ENCODE measurements around the gene PHF12.
A peak's percentile ranks its signal among the peaks of the same experiment; 100 is the strongest.

The PHF12 gene

DNA sequence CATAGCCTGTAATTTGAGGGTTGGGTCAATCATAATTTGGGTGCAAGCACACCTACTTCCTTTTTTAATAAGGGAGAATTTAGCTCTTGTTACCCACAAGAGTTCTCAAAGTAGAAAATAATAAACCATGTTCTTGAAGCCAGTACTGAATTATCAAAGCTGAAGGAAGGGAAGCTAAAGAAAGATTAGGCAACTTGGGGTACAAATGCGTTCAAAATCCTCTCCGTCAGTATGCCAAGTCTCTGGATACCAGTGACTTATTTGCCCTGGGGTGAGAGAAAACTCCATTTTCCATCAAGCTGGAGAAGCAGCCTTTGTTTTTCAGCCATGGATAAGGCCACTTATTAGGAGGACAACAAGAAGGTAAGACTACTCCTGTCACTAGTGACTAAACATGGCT, 25.0 kb downstream of the PHF12 start:
- Mint-ChIP-seq H3K27ac (peak overlapping the region; percentile 95 to 98), H3K36me3 (ENCODE audit: insufficient read depth) (peaks cover 53% of the 10 kb centered on the region), H3K9me3 (no peaks in the 10 kb centered on the region), H3K4me1 (ENCODE audit: low read depth in 2 of 2) (peaks cover 45 to 52% of the 10 kb centered on the region in 2 donors), H3K4me3 (peak overlapping the region; percentile 61 to 75), H3K27me3 (no peaks in the 10 kb centered on the region)
- ATAC-seq (replicated peaks) (no peak), DNase-seq (no peak)

DNA sequence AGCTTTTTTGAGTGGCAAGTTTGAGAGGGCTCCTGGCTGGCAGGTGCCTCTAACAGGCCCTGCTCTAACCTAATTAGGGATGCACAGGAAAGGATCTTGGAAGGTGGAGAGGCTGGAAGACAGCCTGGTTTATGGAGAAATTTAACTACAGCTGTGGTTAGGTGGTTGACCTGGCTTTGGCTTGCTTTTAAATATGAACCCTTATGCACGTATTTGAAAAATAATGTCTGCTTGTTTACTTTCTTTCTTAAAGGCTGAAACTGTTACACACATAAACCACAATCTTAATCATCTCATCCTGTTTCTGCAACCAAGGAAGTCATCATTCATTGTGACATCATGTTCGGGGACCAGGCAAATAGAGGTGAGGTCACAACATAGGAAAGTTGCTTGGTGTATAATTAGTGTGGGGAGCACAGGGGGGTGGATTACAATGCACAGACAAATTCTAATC, 25.4 kb downstream of the PHF12 start:
- Mint-ChIP-seq H3K9me3 (no peaks in the 10 kb centered on the region), H3K4me3 (peak overlapping the region; percentile 61 to 75), H3K4me1 (ENCODE audit: low read depth in 2 of 2) (peaks cover 45 to 52% of the 10 kb centered on the region in 2 donors), H3K27me3 (no peaks in the 10 kb centered on the region), H3K27ac (peak overlapping the region; percentile 95 to 98), H3K36me3 (ENCODE audit: insufficient read depth) (peaks cover 57% of the 10 kb centered on the region)
- ATAC-seq (replicated peaks) (peak; percentile 96), DNase-seq (peak; percentile 48 to 57 (median 53))

DNA sequence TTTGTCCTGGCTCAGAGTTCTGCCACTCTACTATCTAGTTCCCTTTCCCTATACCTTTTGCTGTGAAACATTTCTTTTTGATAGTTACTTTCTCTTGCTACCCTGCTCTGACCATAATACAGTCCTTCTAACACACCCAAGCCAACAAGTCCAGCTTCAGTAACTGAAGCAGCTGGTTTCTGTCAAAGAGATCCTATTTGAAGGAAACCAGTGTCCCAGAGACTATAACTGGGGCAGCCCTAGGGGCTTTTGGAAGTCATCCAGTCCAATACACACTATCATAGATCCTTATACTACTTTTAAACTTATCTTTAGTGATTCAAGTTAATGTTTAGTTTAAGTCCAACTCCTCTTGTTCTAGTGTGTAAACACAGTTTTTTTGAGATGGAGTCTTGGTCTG, 31.1 kb downstream of the PHF12 start:
- H3K9me3 Mint-ChIP-seq, result no peaks in the 10 kb centered on the region
- H3K27me3 Mint-ChIP-seq, result no peaks in the 10 kb centered on the region
- H3K4me1 Mint-ChIP-seq (ENCODE audit: low read depth in 2 of 2), result peaks cover 14 to 21% of the 10 kb centered on the region in 2 donors
- peaks cover 92% of the 10 kb centered on the region for H3K36me3 Mint-ChIP-seq (ENCODE audit: insufficient read depth)
- H3K27ac Mint-ChIP-seq, result peak overlapping the region in 1 of 2 donors; percentile 74
- no peak overlapping the region for H3K4me3 Mint-ChIP-seq
- no peak for ATAC-seq (replicated peaks)
- no peak for DNase-seq

DNA sequence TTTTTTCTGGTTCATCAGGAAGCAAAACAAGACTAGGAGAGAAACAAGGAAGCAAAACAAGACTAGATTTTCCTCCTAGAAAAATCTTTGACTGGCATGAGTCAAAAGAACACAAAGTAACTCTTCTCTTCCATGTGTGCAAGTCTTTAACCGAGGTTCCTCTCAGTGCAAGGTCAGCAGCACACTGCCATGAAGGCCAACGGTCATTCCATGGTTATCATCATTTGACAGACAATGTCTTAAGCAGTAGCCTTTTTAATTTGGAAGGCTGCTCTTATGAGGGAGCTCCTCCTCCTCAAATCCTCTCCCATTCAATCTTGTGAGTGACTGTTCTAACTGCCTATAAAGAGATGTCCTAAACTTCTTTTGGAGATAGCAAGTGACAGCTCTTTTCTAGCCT, 33.0 kb downstream of the PHF12 start:
- H3K27me3 Mint-ChIP-seq, result no peaks in the 10 kb centered on the region
- H3K36me3 Mint-ChIP-seq (ENCODE audit: insufficient read depth), result peaks cover 97% of the 10 kb centered on the region
- no peak for ATAC-seq (replicated peaks)
- no peaks in the 10 kb centered on the region for H3K9me3 Mint-ChIP-seq
- H3K4me1 Mint-ChIP-seq (ENCODE audit: low read depth in 2 of 2), result peaks cover 7 to 9% of the 10 kb centered on the region in 2 donors
- H3K27ac Mint-ChIP-seq, result peak overlapping the region in 1 of 2 donors; percentile 23
- H3K4me3 Mint-ChIP-seq, result no peak overlapping the region
- DNase-seq, result no peak

DNA sequence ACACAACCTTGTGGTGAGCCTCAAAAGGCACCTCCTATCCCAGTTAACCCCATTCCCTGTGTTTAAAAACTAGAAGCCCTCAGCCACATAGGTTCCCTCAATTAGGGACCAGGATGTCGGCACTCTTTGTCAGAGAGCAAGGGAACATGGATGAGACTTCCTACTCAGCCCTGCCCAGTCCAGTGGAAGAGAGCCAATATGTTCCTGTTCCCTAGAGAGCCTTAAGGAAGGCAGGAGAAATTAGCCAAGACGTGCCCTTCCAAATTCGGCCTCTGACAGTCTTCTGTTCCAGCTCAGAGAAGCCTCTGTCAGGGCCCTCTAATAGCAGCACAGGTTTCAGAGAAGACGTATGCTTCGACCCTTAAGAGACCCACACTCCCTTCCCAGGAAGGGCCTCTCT, 33.9 kb downstream of the PHF12 start:
- DNase-seq, result no peak
- Mint-ChIP-seq H3K27ac (peak overlapping the region; percentile 23 to 68), H3K27me3 (no peaks in the 10 kb centered on the region), H3K4me1 (ENCODE audit: low read depth in 2 of 2) (peaks cover 7 to 8% of the 10 kb centered on the region in 2 donors), H3K4me3 (no peak overlapping the region), H3K36me3 (ENCODE audit: insufficient read depth) (peaks cover 97% of the 10 kb centered on the region), H3K9me3 (no peaks in the 10 kb centered on the region)
- no peak for ATAC-seq (replicated peaks)

DNA sequence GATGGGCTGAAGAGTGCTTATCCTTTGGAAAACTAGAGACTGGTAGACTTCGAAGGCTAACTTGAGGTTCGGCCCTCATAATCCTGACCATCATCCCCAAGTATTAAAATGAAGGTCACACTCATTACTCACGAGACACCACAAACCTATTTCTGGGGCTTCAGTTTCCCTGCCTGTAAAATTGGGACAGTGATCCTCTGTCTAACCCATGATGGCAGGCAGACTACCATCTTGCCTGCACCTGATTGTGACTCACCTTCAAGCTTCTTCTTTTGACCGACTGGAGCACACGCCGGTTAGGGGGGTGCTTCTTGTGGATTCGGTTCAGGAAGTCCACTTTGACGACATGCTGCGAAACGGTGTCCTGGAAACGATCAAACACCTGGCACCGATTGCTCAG, 34.3 kb downstream of the PHF12 start:
- H3K27me3 Mint-ChIP-seq, result no peaks in the 10 kb centered on the region
- H3K4me1 Mint-ChIP-seq (ENCODE audit: low read depth in 2 of 2), result peaks cover 7 to 8% of the 10 kb centered on the region in 2 donors
- DNase-seq (no peak), ATAC-seq (replicated peaks) (no peak)
- H3K9me3 Mint-ChIP-seq, result no peaks in the 10 kb centered on the region
- H3K4me3 Mint-ChIP-seq, result no peak overlapping the region
- H3K36me3 Mint-ChIP-seq (ENCODE audit: insufficient read depth), result peaks cover 97% of the 10 kb centered on the region
- H3K27ac Mint-ChIP-seq, result peak overlapping the region in 1 of 2 donors; percentile 68

DNA sequence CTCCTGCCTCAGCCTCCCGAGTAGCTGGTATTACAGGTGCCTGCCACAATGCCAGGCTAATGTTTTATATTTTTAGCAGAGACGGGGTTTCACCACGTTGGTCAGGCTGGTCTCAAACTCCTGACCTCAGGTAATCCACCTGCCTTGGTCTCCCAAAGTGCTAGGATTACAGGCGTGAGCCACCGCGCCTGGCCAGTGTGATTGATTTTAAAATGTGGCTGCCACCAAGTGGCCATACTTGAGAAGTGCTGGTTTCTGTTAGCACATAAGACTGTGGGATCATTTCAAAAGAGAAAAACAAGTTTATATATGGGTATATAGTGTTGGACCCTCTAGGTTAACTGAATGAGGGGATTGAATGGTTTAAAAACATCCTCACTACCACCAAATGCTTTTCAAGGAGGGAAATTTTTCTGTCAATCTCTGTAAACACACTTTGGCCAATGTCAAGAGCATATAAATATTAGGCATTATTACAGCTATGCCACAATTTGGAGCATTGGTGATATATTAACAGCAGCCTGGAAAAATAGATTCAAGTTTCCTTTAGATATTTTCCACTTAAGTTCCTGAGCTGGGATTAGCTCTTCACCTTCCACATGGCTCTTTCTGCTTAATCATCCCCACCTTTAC, 34.9 kb downstream of the PHF12 start:
- peaks cover 4 to 7% of the 10 kb centered on the region in 2 donors for H3K4me1 Mint-ChIP-seq (ENCODE audit: low read depth in 2 of 2)
- DNase-seq, result peak in 1 of 3 experiments; percentile 26
- H3K27me3 Mint-ChIP-seq, result no peaks in the 10 kb centered on the region
- no peak overlapping the region for H3K4me3 Mint-ChIP-seq
- peak overlapping the region; percentile 17 to 60 for H3K27ac Mint-ChIP-seq
- H3K9me3 Mint-ChIP-seq, result no peaks in the 10 kb centered on the region
- peaks cover 97% of the 10 kb centered on the region for H3K36me3 Mint-ChIP-seq (ENCODE audit: insufficient read depth)
- peak; percentile 79 for ATAC-seq (replicated peaks)

DNA sequence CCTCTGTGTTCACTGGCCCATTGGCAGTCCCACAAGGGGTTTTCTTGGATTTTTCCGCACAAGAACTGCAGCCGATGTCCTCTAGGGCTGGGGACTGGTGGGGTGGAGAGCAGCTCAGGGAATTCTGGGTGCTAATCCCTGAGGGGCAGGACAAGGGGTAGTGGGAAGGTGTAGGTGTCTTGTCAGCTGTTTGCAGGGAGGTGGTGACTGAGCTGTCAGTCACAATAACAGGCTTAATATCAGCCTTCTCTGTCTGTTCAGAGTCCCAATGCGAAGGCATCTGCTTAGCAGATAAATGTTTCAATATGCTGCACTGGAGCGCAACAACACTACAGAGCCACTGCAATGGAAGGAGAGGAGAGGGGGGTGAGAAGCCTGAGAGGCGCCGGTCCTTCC, 38.4 kb downstream of the PHF12 start:
- DNase-seq (no peak), ATAC-seq (replicated peaks) (no peak)
- peaks cover 4 to 7% of the 10 kb centered on the region in 2 donors for H3K4me1 Mint-ChIP-seq (ENCODE audit: low read depth in 2 of 2)
- H3K4me3 Mint-ChIP-seq, result no peak overlapping the region
- H3K9me3 Mint-ChIP-seq, result no peaks in the 10 kb centered on the region
- peak overlapping the region; percentile 62 to 79 for H3K27ac Mint-ChIP-seq
- H3K36me3 Mint-ChIP-seq (ENCODE audit: insufficient read depth), result peaks cover 89% of the 10 kb centered on the region
- no peaks in the 10 kb centered on the region for H3K27me3 Mint-ChIP-seq

DNA sequence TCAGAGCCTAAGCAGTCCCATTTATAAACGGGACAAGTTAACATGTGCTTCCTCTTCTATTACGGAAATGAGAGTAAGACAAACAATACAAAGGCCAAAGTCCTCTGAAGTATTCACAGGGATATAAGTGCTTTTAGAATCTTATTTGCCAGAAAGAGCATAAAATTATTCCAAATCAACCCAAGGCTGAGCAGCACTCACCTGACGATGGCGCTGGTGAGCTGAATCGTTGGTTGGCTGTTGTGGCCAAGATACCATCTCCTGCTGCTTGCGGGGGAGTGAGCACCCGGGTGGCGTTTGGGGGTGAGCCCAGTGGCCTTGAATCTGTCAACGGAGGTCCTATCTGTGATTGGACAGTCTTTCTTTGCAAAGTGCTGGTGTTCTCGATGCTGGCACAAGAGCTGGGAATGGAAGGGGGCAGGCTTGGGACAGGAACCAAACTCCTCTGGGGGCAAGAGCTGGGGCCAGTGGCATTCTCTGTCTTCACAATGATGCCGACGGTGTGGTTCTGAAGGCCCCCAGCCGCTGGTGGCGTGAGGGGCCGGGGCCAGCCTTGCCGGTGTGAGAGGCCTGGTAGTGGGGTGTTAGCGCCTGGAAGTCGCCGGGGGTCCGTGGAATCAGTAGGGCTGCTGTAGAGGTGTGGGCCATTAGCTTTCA, 38.9 kb downstream of the PHF12 start:
- H3K9me3 Mint-ChIP-seq, result no peaks in the 10 kb centered on the region
- peaks cover 4 to 7% of the 10 kb centered on the region in 2 donors for H3K4me1 Mint-ChIP-seq (ENCODE audit: low read depth in 2 of 2)
- H3K27ac Mint-ChIP-seq, result peak overlapping the region; percentile 62 to 79
- H3K36me3 Mint-ChIP-seq (ENCODE audit: insufficient read depth), result peaks cover 86% of the 10 kb centered on the region
- H3K4me3 Mint-ChIP-seq, result no peak overlapping the region
- no peak for DNase-seq
- peak; percentile 50 for ATAC-seq (replicated peaks)
- no peaks in the 10 kb centered on the region for H3K27me3 Mint-ChIP-seq

DNA sequence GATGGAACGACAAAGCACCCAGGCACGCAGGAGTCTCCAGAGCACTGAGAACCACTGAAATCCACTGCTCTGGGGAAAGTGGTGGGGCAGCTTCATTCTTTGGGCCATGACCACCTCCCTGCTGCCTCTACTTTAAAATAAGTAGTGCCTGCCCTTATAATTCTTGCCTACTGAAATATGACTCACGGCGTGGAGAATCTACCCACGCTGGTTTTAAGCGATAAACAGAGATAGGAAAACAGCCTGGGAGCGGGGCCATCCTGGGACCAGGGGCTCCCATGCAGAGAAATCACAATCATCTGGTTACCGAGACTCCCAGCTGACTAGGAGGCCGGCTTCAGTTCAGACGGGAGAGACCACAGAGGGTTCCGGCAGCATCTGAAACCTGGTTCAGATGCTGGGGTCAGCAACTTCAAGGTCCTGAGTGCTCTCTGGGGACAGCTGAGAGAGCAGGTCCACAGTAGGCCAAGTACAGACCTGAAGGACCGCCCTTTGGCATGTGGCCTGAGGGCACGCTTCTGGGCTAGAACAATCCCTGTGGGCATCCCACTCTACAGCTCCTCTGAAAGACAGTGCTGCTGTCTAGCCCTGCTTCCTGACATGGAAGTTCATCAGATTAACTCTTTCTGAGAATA, 39.8 kb downstream of the PHF12 start:
- peaks cover 86% of the 10 kb centered on the region for H3K36me3 Mint-ChIP-seq (ENCODE audit: insufficient read depth)
- no peaks in the 10 kb centered on the region for H3K9me3 Mint-ChIP-seq
- H3K4me3 Mint-ChIP-seq, result no peak overlapping the region
- ATAC-seq (replicated peaks) (no peak), DNase-seq (no peak)
- H3K4me1 Mint-ChIP-seq (ENCODE audit: low read depth in 2 of 2), result peaks cover 4 to 7% of the 10 kb centered on the region in 2 donors
- H3K27me3 Mint-ChIP-seq, result no peaks in the 10 kb centered on the region
- H3K27ac Mint-ChIP-seq, result peak overlapping the region; percentile 62 to 79

DNA sequence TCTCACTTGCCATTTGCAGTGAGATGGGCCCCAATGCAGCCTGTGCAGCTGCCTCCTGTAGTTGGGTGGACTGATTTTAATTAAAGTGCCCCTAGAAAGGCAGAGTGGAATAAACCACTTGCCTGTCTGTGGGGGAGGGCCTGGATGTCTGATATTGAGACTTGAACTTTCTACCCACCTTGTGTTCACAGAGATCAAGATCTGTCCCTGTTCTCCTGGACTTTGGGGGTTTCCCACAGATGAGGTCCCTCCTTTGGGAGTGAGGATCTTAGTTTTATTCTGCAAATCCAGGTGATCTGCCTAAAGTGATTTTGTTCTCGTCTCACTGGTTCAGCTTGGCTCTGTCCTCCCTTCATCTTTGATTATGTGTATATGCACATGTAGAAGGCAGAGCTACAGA, 40.8 kb downstream of the PHF12 start:
- H3K36me3 Mint-ChIP-seq (ENCODE audit: insufficient read depth), result peaks cover 85% of the 10 kb centered on the region
- no peaks in the 10 kb centered on the region for H3K9me3 Mint-ChIP-seq
- ATAC-seq (replicated peaks), result no peak
- H3K27ac Mint-ChIP-seq, result peak overlapping the region in 1 of 2 donors; percentile 10
- no peaks in the 10 kb centered on the region for H3K27me3 Mint-ChIP-seq
- H3K4me1 Mint-ChIP-seq (ENCODE audit: low read depth in 2 of 2), result peaks cover 3 to 4% of the 10 kb centered on the region in 2 donors
- H3K4me3 Mint-ChIP-seq, result no peak overlapping the region
- no peak for DNase-seq

DNA sequence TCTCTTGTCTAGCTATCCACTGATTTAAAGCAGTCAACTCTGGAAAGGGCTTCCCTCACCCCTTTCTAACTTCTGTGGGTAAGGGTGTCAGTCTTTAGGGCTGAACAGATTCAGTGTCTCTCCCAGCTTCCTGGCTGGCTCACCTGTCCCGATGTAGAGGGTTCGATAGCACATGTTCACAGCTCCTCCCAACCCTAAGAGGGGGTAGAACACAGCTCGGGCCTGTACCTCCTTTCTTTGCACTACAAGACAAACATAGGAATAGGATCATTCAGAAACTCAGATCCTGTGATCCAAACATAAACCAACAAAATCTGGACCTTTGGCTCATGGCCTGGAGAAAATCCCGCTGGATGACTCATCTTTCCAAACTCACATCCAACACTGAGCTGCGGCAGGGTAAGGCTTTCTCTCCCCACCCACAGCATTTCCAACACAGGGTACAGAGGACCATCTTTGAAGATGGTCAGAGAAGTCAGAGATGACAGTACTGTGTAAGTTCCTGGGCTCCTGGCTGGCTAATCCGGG, 42.6 kb downstream of the PHF12 start:
- DNase-seq (no peak), ATAC-seq (replicated peaks) (no peak)
- no peaks in the 10 kb centered on the region for H3K27me3 Mint-ChIP-seq
- peak overlapping the region; percentile 16 to 66 for H3K27ac Mint-ChIP-seq
- peaks cover under 1 to 5% of the 10 kb centered on the region in 2 donors for H3K4me1 Mint-ChIP-seq (ENCODE audit: low read depth in 2 of 2)
- peaks cover 79% of the 10 kb centered on the region for H3K36me3 Mint-ChIP-seq (ENCODE audit: insufficient read depth)
- H3K9me3 Mint-ChIP-seq, result no peaks in the 10 kb centered on the region
- no peak overlapping the region for H3K4me3 Mint-ChIP-seq

DNA sequence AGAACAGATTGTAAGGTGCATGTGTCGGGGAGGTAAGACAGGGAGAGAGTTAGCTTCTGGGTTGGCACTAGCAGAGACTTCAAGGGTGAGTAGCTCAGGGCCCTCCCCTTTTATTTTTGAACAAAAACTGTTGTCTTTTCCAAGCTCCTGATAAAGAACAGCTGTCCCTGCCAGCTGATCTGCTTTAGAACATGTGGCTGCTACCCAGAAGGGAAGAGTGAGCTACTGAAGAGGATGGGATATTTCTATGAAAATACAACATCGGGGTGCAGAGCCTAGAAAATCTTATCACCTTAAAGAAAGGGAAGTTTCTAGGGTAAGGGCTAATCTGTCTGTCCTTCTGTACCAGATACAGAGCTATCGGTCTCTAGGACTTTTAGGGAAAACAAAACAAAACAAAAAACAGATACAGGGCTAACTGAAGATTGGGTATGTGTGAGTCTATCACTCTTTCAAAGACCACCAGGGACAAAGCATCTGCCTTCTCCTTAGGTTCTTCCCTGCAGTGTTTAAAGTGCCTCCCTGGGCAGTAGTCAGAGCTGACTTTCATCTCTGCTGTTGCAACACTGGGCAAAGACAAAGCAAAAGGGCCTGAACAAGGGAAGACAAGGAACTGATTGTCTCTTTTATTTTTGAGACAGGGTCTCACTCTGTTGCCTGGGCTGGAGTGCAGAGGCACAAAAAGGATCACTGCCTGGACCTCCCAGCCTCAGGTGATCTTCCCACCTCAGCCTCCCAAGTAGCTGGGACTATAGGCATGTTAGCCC, 43.4 kb downstream of the PHF12 start:
- Mint-ChIP-seq H3K27me3 (no peaks in the 10 kb centered on the region), H3K9me3 (no peaks in the 10 kb centered on the region), H3K27ac (peak overlapping the region in 1 of 2 donors; percentile 66), H3K4me3 (no peak overlapping the region), H3K36me3 (ENCODE audit: insufficient read depth) (peaks cover 76% of the 10 kb centered on the region), H3K4me1 (ENCODE audit: low read depth in 2 of 2) (peaks cover 7 to 10% of the 10 kb centered on the region in 2 donors)
- DNase-seq (no peak), ATAC-seq (replicated peaks) (no peak)
